NCI-H526 treated with DMSO at 0.1 percent for 48 hours (cell line): ENCODE data around the gene C2orf92.

ENCODE experiments used
- DNase-seq: peaks from one replicate; lab custom pipeline; 2025; lab: John Stamatoyannopoulos, UW

The C2orf92 gene

DNA sequence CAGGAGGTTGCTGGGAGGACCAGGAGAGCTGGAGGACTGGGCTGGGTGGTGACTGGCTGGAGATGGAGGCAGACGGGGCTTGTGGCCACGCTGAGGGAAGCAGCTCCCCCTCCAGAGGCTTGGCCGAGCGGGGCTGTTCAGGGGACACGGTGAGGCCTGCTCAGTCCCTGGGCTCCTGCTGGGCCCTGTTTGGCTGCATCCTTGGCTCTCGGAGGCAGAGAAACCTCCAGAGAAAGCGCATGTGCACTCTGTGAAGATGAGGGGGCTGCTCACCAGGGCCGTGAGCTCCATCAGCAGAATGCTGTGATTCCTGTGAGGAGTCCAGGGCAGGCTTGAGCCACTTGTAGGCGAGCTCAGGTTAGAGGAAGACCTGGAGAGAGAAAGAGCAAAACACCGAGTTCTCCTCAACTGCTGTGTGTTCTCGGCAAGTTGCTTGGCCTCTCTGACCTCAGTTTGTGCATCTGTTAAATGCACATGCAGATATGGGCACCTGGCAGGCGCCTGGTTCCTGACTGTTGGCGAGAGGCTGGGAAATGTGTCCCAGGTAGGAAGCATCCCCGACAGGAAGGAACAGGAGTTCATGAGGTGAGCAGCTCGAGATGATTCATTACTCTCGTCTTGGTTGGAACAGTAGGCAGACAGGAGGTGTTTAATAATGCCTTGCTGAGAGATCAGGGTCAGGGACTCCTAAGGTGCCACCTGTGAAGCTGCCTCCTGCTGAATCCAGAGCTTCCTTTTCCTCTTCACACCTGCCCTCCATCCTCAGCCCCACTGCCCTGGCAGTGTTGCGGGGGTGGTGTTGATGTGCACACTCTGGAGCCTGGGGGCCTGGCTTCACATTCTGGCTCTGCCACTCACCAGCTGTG lies 44.8 kb downstream of the C2orf92 start:
- DNase-seq: no peak

DNA sequence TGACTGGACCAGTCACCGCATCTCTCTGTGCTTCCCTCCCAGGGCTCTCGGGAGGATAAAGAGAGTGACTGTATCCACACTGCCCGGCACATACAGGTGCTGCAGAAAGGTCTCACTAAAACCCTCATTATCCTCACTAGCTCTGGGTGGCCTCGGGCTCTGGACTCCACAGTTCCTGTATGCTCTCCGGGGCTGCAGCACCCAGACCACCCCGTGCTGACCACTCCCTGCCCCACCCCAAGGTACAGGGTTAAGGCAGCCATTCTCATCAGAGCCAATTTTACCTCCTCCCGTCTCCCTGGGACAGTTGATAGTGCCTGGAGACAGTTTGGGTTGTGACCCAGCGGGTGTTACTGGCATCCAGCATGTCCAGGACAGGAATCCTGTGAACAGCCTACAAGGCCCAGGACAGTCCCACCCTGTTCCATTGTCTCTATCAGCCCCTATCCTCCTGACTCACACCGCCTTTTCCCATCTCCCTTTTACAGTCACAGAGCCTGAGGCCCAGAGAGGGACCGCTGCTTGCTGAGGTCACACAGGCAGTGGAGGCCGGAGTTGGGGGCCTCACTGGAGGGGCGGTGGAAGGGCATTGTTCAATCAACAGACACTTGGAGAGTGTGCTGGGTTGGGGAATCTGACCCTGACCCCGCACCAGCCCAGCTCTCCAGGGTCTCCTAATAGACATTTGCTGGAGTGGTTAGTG lies 45.6 kb downstream of the C2orf92 start:
- no peak for DNase-seq

DNA sequence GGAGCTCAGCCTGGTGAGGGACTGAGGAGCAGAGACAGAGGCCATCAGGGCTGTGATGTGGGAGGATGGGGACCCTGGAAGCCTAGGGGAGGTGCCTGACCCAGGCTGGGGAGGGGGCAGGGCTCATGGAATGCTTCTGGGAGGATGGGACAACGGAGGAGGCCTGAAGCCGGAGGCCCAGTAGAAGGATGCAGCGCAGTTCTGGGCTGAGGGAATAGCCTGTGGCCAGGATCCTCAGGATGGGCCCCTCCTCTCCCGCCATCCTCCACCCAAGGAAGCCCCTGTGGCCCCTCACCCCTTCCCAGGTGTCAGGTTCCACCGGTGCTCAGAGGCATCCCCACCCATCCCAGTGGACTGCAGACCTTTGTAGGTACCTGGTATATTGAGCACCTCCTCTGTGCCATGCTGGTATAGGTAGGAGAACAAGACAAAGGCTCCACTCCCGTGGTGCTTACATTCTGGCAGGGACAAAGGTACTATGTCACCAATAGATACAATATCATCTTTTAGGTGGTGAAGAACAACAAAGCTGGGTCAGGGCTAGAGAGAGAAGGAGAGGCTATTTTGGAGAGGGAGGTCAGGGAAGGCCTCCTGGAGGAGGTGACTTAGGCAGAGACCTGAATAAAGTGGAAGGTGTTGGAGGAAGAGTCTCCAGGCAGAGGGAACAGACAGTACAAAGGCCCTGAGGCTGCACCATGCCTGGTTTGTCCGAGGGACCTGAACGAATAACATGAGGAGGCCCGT lies 46.6 kb downstream of the C2orf92 start:
- no peak for DNase-seq

DNA sequence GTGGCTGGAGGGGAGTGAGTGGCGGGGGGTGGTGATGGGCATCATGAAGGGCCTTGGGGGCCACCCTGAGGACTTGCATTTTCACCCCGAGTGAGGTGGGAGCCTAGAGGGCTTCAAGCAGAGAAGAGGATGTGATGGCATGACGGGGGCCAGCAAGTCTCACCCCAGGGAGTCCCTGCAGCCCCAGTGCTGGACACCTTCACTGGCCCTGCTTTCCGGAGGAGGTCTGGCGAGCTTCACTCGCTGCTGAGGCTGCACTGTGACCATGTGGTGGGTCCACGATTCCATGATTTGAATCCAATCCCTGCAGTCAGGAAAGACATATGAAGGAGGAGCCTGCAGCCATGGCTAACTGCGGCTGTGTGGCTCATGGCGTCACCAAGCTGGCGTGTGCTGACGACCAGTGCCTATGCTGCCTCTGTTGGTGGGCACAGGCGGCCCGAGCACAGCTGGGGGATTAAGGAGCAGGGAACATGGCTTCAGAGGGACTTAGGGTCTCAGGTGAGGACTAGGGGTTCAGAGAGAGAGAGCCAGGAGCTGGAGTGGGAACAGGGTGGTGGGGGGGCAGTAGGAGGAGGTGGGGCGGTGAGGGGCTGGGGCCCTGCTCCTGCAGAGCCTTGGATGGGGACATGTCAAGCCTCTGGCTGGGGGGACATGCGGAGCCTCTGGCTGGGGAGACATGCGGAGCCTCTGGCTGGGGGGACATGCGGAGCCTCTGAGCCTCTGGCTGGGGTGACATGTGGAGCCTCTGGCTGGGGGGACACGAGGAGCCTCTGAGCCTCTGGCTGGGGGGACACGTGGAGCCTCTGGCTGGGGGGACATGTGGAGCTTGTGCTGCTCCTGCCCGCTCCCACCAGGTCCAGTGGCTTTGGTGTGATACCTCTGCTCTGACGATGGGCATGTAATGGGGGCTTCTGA lies 47.4 kb downstream of the C2orf92 start:
- no peak for DNase-seq

DNA sequence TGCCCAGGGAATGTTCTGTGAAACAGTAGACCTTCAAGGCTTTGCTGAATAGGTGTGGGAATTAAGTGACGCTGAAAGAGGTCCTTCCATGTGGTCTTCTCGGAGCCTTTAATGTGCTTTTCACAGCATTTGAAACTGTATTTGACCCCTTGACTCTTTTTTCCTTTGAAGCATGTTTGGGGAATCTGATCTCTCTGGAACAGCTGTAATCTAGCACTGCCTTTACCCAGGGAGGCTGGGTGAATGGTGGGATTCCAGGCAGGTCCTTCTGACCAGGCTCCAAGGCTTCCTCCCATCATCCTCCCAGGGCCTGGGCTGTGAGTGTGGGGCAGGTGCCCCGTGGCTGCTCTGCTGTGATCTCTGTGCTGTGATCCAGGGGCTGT lies 48.1 kb downstream of the C2orf92 start:
- no peak for DNase-seq

DNA sequence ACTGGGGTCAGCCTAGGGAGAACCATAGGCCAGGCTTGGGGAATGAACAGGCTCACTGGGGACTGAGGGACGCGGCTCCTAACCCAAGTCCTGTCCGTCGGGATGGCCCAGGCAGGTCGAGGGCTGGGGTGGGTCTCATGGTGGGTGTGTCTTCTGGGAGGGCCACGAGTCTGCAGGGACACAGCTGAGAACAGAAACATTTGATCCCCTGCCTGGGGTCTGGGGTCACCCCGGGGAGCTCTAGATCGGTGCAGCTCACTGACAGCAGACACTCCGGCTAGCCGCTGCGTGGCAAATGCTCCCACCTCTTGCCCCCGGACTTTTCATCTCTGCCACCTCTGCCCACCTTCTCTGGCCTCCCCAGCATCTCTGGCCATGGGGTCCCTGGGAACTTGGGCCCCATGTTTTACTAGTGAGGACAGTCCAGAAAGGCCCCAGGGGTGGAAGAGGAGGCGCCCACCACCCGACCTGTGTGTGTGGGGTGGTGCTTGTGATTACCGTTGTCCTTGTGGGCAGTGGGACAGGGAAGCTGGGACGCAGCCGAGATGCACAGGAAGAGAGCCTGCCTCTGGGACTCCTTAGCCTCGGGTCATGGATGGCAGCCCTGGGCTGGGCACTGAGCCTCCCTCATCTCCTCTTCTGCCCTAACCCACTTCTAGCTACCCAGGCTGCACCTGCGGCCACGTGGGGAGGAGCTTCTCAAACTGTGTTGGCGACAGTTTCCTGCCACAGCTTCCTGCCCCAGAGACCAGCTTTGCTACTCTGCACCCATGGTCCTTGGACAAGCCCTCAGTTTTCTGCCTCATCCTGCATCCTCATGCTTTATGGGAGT lies 48.8 kb downstream of the C2orf92 start:
- DNase-seq: no peak

DNA sequence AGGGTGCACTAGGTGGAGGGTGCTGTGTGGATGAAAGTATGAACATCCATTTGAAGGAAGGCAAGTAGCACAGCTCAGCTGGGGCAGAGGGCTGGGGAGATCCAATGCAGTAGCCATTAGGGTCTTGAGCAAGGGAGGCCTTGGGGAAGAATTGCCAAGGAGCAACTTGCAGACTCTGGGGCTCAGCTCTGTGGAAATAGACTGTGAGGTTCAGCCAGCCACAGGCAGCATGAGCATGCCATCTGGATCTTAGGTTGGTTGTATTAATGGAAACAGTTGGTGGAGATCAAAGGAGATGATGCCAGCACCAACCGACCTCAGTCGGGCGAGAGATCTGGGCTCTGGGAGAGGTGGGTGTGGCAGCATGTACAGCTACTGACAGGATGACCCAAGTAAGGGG lies 49.4 kb downstream of the C2orf92 start:
- DNase-seq: no peak

DNA sequence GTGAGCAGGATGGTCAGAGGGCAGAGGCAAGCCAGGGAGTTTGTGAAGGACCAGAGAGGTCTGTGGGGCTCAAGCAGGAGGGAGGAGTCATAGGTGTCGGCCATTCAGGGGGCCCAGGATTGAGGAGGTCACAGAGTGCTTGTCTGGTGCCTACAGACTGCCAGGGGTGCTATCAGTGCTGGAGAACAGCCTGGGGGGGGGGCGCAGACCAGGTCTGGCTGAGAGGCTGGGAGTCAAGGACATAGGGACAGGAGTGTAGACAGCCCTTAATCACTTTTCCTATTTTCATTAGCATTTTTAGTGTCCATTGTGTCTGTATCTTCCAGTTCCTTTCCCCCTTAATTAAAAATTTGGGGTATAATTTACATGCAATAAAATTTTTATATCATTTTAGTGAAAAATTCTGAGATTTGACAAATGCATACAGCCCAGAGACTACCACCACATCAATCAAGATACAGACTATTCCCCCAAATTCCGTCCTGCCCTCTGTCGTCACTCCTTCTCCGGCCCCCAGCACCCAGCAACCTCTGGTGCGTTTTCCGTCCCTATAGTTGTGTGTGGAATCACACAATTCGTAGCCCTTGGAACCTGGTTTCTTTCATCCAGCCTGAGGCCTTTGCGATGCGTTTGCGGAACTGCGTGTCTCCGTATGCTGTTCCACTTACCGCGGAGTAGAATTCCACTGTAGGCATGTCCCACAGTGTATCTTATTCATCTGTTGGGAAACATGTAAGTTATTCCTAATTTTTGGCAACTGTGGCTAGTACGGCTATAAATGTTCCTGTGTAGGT lies 50.0 kb downstream of the C2orf92 start:
- no peak for DNase-seq

DNA sequence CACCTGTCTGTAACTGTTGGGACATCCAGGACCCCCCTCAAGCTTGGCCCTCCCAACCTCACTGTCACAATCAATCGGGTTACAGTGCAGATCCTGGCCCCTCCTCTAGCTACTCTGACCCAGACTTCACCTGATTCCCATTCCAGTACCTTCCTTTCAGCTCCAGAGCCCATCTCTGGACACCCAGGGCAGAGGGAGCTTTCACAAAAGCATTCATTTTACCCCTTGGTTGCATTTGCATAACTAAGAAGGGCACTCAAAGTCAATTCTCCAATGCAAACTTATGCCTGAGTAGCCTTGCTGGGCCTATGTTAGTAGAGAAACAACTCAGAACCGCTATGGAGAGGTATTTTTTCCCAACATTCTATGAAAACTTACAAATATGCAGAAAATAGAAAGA lies 51.2 kb downstream of the C2orf92 start:
- DNase-seq: no peak

DNA sequence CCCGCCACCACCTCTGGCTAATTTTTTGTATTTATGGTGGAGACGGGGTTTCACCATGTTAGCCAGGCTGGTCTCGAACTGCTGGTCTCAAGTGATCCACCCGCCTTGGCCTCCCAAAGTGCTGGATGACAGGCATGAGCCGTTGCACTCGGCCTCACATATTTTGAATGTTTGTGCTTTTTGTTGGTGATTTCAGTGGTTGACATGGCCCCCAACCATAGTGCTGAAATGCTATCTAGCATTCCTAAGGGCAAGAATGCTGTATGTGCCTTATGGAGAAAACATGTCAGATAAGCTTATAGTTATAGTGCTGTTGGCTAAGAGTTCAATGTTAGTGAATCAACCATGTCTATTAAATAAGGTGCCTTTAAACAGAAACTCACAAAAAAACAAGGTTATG lies 52.7 kb downstream of the C2orf92 start:
- DNase-seq: no peak

DNA sequence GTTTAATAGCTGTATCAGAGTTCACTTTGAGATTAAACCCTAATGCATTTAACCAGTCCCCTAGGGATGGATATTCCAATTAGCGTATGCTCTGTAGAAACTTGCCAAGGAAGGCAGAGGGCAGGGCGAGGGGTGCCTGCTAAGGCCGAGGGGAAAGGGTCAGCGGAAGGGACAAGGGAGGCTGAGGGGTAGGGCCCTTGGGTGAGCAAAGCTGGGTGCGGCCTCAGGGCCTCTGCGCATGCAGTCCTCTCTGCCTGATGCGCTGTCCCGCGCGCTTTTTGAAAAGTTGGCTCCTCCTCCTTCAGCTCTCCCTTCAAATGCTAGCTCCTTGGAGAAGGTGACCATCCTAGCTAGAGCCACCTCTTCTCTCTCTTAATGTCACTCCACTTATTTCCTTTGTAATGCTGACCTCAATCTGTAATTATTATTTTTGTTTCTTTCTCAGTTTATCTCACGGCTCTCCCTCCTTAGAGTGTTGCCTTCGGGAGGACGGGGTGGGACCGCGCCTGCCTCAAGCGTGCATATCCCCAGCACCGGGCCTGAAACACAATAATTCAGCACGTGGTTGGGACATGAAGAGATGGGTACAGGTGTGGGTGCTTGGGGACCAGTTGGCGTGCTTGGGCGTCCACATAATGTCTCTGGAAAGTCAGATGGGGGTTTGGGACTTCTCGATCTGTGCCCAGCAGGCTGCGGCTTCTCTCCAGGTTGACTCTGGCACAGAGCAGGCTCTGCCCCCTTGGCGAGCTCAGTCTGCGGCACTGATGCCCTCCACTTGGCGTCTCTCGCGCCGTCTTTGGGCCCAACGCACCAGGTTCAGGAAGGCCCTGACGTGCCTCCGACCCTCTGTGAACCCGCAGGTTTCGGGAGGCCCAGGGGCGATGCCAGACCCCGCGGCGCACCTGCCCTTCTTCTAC lies 53.9 kb downstream of the C2orf92 start:
- no peak for DNase-seq

DNA sequence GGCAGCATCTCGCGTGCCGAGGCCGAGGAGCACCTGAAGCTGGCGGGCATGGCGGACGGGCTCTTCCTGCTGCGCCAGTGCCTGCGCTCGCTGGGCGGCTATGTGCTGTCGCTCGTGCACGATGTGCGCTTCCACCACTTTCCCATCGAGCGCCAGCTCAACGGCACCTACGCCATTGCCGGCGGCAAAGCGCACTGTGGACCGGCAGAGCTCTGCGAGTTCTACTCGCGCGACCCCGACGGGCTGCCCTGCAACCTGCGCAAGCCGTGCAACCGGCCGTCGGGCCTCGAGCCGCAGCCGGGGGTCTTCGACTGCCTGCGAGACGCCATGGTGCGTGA lies 54.5 kb downstream of the C2orf92 start:
- no peak for DNase-seq

DNA sequence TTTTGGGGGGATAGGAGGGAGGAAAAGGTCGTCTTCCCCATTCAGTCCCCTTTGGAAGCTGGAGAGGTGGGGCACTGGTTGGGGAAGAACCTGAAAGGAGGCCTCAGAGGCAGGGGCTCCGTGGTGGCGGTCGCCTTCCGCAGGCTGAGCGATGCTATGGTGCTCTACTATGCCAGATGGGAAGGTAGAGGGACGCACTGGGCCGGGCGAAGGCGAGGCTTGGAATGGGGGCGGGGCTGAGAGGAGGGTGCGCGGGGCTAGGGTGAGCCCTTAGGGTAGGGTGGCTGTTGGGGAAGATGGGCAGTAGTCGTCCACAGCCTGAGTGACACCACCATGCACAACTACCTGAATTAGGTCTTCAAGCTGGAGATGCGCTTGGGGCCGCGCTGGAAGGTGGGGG lies 55.0 kb downstream of the C2orf92 start:
- DNase-seq: no peak

DNA sequence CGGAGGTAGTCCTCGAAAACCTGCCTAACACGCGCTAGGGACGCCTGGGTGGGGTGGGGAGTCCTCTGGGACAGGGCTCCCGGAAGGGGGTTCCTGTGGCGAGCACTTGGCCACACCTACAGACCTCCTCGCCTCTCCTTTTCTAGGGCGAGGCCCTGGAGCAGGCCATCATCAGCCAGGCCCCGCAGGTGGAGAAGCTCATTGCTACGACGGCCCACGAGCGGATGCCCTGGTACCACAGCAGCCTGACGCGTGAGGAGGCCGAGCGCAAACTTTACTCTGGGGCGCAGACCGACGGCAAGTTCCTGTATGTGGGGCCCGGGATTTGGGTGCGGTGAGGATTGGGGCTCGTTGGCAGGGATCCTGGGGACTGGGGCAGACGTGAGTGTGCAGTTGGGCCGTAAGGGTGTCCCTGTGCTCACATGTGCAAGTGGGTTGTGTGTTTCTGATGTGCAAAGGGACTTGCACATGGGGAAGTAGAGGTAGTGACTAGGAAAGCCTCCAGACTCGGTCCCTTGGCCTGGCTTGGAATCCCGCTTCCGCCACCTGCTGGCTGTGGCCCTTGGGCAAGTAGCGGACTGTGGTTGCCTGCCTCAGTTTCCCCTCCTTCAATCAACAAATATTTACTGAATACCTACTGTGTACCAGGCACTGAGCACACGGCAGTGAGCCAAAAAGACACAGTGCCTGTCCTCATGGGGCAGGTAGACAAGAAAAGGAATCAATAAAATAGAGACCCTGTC lies 55.6 kb downstream of the C2orf92 start:
- no peak for DNase-seq

DNA sequence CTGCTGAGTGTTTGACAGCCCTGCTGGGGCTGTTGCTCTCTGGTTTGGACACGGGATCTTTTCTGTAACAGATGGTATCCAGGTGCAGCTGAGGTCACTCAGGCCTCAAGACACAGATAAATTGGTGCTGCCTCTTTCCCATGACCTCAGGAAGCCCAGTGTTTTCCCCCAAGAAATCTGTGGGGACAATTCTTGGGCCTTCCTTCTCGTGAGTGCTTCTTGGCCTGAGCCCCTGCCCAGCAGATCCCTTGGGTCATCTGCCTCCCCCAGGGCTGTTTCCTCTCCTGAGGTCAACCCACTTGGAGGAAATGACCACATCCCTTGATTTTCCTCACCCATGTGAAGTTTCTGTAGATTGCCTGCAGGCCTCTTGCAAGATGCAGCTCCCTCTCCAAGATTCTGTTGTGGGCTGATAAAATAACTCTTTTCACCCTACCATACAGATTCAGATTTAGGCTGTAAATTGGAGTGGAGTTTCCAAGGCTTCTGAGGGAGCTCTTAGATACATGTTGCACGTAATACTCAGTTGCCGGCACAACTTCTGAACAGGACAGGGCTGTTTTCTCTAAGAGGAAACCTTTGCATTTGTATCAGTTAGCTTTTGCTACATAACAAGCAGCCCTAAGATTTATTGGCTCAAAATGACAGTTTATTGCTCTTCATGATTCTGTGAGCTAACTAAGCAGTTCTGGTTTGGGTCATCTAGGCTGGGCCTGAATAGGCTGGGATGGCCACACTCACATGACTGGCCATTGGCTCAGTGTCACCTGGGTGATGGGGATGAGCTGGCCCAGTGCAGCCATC lies 57.0 kb downstream of the C2orf92 start:
- no peak for DNase-seq

DNA sequence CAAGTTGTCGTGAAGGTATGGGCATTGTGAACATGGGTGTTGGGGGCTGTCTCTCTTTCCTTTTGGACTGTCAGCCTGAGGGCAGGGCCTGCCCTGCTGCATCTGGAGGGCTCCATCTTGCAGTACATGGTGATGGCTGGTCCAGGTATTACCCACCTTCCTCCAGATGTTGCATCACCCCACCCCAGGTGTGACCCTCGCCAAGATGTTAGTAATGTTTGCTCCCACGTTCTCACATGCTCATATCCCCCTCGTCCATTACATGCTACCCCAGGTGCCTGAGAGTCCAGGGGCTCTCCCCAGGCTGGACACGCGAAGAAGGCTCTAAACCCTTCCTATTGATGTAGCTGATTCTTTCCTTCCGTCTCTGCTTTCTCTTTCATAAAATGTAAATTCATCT lies 57.8 kb downstream of the C2orf92 start:
- DNase-seq: no peak

DNA sequence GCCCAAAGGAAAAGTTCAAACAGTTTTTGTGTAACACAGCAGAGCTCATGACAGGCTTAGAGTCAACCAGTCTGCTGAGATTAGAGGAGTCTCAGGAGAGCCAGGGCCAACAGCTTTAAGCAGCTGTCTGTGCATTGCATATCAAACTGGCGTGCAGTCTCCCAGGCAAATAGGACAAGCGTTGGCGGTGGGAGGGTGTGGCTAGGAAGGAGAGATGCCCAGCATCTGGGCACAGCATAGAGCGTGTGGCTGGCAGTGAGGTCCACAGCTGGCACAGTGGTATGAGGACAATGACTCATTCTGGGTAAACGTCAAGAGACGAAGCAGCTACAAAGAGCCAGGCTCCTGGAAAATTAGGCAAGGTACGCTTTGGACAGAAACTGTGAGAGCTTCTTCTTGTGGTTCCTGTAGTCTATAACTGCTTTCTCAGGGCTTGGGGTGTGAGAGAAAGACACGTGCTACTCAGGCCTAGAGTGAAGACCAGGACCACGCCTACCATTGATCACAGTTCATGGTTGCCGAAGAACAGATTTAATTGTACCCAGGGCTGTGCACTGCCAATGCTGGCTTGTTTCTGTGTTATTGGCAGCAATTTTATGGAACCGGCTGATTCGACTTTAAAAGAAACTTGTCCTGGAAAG lies 58.7 kb downstream of the C2orf92 start:
- DNase-seq: no peak
